GM18499 (cell line): Measurements from ENCODE around the gene SLC17A5.
"Not testable (repeated sequence)": the region's sequence is repeated elsewhere in the genome, so short reads cannot be mapped to it uniquely, and the experiment has no call there.

Experiments
- ATAC-seq: cut with Tn5 transposase; IDR thresholded peaks from one replicate; pipeline ENCODE4 v1.9.1; 2021; ENCODE audit warnings: moderate number of reproducible peaks; ENCODE audit not compliant: insufficient read depth, unreplicated experiment

SLC17A5 gene, protein sequence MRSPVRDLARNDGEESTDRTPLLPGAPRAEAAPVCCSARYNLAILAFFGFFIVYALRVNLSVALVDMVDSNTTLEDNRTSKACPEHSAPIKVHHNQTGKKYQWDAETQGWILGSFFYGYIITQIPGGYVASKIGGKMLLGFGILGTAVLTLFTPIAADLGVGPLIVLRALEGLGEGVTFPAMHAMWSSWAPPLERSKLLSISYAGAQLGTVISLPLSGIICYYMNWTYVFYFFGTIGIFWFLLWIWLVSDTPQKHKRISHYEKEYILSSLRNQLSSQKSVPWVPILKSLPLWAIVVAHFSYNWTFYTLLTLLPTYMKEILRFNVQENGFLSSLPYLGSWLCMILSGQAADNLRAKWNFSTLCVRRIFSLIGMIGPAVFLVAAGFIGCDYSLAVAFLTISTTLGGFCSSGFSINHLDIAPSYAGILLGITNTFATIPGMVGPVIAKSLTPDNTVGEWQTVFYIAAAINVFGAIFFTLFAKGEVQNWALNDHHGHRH

DNA sequence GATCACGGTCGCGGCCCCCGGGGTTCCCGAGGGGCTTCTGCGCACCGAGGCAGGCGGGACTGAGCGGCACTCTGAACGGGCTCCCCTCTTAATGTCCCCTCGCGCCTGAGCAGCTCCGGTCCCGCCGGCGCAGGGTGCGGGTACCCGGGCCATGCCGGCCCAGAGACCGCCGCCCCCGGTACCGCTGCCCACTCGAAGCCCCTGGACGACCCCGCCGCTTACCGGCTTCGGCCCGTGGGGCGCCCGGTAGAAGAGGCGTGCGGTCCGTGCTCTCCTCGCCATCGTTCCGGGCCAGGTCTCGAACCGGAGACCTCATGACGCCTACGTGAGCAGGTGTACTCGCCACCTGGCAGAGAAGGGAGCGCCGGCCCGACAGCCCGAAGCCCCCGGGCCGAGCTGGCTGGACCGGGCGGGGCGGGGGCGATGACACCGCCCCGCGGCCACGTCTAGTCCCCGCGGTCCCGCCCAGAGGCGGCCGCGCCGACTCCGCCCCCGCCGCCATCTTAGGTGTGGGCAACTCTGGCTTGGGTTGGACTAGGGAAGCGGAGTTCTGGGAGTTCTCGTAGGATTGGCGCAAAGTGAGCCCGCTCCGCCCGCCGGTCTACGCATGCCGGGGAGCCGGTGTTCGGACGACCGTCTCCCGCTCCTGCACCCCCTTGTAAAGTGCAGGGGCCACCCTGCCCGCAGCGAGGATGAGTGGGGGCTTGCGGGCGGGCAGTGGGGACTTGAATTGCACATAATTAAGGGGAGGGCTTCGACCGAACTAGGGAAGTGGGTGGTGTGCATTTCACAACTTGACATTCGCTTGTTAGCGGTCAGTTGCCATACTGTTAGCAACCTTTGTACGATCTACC, at the start of gene SLC17A5:
Gene SLC17A5 (minus strand): TSS at position 422 of the 854 bp plus-strand sequence. CDS start 106 bp downstream, at position 316.
- peak; percentile 58 for ATAC-seq

DNA sequence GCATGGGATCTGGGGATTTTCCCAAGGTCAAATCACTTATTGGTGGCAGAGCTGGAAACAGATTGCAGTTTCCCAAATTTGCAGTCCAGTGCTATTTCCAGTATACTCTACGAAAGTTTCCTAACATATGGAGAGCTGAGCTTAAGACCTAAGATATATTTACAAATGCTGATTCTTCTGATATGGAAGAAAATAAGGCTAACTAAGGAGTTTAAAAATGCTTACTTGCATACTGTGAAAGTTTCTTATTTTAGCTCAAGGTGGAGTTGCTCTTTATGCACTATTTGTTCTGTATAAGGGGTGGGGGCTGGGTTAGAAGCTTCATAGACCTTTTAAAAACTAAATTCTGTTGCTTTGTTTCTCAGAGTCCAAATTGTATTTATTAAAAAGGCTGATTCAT, 49.7 kb upstream of the SLC17A5 start:
- ATAC-seq, result no peak

DNA sequence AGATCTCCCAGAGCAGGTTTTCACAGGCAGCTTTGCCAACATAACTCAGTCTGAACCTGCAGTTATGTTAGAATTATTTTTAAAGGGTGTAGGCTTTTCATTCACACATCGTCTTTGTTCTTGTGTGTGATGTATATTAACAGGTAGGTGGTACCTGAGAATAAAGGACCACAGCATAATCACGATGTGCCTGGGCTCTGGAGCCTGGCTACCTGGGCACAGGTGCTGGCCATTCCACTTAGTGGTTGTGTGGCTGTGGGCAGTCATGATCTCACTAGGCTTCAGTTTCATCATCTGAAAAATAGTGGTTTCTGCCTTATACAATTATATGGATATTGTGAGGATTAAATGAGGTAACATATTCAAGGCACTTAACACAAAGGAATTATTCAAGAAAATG, 48.7 kb upstream of the SLC17A5 start:
- ATAC-seq, result no peak

DNA sequence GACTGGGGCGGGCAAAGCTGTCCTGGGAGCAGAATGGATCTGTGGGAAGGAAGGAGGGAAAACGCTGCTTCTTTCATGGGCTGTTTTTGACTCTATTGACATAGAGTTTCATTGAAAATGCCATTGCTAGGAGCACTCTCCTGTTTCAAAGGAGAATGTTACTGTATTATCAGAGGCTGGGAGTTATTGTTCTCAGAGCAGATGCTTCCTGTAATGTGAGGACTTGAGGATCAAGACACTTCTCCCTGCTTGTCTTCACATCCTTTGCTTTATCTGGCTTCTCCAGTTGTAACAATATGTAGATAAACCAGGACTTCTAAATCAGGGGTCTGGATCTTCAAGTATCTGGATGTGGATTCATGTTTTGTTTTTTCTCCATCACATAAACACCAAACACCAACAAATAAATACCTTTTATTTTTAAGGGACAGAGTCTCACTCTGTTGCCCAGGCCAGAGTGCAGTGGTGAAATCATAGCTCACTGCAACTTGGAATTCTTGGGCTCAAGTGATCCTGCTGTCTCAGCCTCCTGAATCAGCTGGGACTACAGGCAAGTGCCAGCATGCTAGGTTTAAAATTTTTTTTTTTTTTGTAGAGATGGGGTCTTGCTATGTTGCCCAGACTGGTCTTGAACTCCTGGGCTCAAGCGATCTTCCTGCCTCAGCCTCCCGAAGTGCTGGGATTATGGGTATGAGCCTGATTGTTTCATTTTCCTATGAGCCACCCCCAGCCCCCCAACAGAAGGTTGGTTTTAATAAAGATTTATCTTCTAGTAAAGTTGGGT, 46.1 kb upstream of the SLC17A5 start:
- no peak for ATAC-seq

DNA sequence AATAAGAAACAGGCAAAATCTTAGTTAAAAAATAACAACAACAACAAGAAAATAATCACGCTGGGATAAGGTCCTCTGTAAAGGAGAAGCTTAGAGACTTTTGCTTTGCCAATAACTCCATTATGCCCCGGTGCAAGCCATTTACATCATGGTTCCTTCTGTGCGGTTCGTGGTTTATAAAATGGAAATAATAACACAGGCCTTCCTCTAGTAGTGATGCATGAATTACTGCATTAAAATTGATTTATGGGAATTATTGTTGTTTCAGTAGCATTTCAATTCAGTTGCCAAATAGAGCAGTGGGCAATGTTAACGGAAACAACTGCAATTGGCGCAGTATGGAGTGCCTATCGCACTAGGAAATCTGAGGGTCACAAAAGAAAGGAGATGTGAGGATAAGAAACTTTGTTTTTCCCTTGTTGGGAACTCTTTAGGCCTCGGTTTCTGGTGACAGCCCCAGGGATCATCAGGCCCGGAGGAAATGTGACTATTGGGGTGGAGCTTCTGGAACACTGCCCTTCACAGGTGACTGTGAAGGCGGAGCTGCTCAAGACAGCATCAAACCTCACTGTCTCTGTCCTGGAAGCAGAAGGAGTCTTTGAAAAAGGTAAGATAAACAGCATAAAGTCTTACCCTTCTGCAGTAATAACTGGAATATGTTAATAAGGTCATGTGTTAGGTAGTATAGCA, 43.3 kb upstream of the SLC17A5 start:
- no peak for ATAC-seq

DNA sequence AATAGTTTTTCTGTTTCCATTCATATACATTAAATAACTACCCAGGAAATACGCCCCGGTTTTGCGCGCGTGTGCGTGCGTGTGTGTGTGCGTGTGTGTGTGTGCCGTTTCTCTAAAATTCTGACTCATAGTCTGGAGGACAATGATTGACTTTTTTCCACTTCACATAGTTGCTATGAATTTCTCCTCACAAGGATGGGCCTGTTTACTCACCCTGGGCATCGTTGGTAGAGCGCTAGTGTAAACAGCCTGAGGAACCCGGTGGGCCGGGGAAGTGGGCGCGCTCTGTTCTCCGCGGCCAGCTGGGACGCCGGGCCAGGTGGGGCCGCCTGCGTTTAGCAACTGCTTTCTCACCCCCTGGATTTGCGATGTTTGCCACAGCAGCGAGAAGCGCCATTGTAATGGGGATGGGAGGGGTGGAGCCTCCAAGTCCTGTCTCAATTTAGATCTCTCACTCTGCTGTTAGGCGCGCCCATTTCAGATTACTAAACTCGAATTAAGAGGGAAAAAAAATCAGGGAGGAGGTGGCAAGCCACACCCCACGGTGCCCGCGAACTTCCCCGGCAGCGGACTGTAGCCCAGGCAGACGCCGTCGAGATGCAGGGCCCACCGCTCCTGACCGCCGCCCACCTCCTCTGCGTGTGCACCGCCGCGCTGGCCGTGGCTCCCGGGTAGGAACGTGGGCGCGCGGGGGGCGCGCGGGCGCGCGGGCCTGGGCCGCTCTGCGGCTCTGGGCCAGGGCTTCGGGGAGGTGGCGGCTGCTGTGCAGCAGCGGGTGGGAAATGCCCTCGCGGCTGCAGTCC, 42.0 kb upstream of the SLC17A5 start, which contains the start of gene CD109:
Gene CD109 (plus strand): TSS at position 585 of the 803 bp plus-strand sequence. CDS start 13 bp downstream, at position 598.
- ATAC-seq, result peak; percentile 45

DNA sequence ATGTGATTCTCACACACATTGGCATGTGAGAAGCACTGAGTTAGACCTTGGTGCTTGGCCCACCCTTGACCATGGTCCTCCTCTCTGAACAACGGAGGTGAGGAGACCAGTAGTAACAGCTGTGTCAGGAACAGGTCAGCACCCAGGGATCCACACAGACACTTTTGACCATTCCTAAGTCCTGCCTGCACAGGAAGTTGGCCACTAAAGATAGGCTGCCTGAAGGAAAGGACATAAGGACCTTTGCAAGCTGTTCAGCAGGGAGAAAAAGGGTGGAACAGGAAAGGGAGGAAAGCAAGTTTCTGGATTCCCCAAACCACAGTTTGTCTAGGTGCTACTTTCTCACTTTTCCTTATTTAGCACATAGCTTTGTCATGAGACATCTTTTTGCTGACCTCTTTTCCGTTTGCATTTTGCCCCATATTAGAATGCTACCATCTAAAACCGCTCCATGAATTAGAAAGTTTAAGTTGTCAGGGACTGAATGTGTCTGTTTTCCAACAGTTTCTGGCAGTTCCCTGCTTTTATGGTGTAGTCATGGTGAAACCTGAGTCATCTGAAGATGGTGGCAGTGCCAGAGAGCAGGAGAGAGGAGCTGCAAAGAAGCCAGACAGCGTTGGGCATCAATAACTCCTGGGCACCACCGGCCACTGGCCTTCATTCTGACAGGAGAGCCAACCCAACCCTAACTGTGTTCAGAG, 41.1 kb upstream of the SLC17A5 start:
- no peak for ATAC-seq

DNA sequence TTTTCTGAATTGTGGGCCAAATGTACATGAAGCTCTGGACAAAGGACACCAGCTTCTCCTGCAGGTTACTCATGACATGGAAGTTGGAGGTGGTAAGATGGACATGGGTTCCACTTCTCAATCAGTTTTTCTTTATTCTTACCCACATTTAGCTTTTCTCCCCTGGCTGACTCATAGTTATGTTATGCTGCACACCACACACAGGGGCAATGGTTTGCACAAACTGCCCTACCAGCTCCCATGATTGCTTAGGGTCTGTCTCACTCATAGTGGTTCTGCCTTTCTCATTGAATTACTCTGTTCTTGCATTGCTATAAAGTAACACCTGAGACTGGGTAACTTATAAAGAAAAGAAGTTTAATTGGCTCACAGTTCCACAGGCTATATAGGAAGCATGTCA, 37.7 kb upstream of the SLC17A5 start:
- no peak for ATAC-seq

DNA sequence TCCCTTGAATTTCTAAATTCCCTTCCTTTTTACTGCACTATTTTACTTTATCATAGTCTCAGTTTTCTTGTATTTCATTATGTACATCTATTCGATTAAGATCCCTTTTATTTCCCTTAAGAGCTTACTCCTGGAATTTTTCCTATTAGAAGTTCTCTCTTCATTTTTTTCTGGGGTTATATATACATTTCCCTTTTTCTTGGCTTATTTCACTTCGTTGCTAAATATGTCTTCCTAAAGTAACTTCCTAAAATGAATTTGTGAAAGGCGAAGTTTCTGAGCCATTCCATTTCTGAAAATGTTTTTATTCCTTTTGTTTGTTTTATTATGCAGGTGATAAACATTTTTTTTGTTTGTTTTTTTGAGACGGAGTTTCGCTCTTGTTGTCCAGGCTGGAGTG, 36.3 kb upstream of the SLC17A5 start:
- no peak for ATAC-seq

DNA sequence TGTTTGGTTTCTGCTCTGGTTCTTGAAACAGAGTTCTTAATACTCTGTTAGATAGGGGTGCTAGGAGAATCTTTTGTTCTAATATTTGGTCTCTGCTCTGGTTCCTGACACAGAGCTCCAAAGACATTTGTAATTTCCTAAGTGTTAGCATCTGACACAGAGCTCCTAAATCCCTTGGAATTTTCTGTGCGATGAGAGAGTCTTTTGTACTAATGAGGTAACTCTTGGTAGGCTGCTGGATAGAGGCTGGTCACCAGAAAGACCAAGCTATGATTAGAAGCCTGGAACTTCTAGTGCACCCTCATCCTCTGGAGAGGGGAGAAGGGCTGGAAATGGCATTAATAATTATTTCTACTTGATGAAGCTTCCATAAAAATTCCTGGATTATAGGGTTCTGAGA, 34.6 kb upstream of the SLC17A5 start:
- ATAC-seq, result no peak

DNA sequence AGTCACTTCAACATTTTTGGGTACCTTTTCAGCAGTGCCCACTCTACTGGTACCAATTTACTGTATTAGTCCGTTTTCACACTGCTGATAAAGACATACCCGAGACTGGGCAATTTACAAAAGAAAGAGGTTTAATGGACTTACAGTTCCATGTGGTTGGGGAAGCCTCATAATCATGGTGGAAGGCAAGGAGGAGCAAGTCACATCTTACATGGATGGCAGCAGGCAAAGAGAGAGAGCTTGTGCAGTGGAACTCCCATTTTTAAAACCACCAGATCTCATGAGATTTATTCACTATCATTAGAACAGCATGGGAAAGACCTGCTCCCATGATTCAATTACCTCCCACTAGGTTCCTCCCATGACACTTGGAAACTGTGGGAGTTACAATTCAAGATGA, 29.8 kb upstream of the SLC17A5 start:
- ATAC-seq, result not testable (repeated sequence)

DNA sequence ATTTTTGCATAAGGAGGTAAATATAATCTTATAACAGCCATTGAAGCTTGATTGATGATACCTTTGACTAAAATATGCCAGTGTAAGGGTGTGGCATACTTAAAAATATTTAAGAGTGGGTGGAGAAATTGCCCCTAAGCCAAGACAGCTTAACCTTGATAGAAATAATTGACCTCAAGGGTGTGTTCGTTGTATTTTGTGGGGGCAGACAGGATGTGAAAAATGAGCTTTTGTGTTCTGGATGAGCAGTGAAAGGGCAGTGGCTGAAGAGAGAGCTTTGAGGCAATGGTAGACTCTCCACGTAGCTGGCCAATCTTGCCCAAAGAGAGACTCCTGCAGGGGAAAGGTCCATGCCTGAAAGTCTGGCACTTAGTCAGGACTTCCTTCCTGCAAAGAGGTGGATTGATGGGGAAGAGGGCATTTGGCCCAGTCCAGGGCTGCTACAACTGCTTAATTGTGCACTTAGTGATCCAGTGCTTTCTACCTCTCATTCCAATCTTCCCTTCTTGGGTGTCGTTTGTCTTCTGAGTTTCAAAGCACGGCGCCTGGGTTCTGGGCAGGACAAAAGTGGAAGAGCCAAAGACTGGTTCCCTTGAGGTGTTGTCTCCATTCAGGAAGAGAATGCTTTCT, 26.6 kb upstream of the SLC17A5 start:
- no peak for ATAC-seq

DNA sequence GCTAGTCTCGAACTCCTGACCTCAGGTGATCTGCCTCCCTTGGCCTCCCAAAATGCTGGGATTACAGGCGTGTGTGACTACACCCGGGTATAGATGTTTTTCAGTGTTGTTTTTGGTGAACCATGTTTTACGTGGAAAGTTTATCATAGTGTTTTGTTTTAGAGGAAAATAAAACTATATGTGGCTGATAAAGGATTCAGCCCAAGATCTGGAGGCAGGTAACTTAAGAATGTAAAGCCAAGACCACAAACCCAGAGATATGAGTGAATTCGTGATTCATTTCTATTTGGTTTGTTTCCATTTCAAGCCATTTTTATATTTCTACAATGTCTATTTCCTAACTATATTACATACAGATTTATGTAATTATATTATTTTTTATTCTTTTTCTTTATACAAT, 26.1 kb upstream of the SLC17A5 start:
- ATAC-seq, result not testable (repeated sequence)

DNA sequence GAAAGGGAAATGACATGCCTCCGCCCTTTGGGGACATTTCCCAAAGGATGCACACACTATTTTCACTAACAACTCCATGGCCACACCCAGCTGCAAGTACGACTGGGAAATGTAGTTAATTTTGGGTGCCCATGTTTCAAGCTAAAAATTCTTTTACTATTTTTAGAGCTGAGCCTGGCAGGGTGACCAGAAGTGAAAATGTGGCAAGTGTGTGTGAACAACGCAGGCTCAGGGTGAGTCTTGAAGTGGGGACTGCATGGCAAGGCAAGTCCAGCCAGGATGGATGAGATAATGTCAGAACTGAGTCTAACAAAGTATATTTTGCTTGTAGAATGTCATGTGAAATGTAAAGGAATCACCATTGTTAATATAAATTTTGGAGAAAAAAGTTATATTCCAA, 25.2 kb upstream of the SLC17A5 start:
- no peak for ATAC-seq

DNA sequence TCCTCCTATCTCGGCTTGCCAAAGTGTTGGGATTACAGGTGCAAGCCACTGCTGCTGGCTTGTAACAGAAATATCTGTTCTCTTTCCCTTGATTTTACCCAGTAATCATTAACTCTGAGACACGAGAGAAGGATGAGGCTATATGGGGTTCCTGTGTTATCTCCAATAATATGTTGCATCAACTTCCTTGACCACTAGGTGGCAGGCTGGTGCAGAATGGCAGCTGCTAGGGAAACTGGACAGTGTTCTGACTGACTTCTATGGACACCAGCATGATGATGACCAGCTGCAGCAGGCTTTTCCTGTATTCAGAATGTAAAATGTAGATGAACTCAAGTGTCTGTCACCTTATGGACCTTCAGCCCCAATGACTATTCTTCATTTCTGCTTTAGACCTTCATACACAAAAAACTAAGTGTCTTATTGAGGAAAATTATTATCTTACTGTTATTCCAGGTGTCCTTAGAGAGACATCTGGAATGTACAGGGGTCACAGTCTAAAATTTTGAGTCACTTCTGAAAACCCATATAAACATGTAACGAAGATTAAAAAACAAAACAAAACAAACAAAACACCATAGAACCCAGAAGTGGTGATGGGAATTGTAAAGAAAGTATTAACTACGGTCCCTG, 21.8 kb upstream of the SLC17A5 start:
- peak; percentile 80 for ATAC-seq

DNA sequence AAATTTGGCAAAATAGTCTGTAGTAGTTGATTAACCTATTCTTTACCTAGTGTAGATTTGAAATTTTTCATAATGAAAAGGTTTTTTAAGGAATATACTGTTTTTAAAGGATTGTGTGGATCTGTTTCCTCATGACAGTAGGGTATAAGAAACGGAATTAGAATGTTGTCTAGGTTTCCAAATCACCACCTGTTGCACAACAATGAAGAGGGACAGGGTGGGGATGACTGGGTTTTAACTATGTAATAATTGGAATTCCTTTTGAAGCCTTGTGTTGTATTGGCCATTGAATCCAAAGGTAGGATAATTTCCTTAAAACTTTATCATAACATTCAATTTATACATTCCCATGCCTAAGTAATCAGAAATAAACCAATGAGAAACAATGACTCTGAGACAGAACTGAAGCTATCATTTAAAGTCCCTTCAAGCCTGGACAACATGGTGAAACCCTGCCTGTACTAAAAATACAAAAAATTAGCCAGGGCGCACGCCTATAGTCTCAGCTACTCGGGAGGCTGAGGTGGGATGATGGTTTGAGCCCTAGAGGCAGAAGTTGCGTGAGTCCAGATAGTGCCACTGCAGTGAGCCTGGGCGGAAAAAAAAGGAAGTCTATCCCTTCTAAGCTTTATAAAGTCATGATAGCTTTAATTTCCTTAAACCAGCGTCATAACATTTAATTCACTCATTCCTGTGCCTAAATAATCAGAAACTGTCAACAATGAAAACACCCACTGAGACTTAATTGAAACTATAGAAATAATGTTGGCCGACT, 18.3 kb upstream of the SLC17A5 start:
- ATAC-seq, result no peak

DNA sequence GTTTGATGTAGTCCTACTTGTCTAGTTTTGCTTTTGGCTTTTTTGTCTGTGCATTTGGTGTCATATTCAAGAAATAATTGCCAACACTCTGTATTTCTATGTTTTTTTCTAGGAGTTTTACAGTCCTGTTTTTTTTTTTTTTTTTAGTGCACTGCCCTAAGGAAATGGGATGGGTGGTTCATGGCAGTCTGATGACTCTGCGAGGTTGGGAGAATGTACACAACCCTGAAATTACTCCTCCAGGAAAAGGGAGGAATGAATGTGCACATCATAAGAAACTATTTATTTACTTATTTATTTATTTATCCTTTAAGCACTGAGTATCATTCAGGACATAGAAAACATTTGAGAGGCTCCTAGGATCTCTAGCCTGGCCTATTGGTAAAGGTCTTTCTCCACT, 15.2 kb upstream of the SLC17A5 start:
- ATAC-seq, result no peak
